Endothelial cell of umbilical vein (primary cell): ENCODE results near the gene EPS8. TPM values are rescaled to one million over a fixed set of nuclear protein-coding genes. Genes with fewer than 3 reads are reported as not detected.

Experiments
- BruUV-seq: library from RNA; stranded (reverse); fragments of 400-500 nt; replicated peaks from 2 replicates; lab custom pipeline; 2021; lab: Mats Ljungman, UMichigan
- CTCF ChIA-PET: fragments of 300-600, 350-600 bp; sonication (Branson Sonifier 250); formaldehyde crosslinking; loops from one replicate; lab custom pipeline; 2021; ENCODE audit warnings: antibody characterized with exemption, inconsistent platforms; lab: Charles Lee
- POLR2A ChIA-PET: fragments of 300-600, 350-600 bp; sonication (Branson Sonifier 250); formaldehyde crosslinking; loops from one replicate; lab custom pipeline; 2021; ENCODE audit warnings: antibody characterized with exemption, inconsistent platforms; lab: Charles Lee
- DNase-seq: peaks from one replicate; pipeline ENCODE4 v3.0.0-alpha.2; 2011; ENCODE audit warnings: low read depth, low spot score
- FAIRE-seq: peaks from 2 replicates; lab custom pipeline; 2011; peaks lifted over from hg19 to GRCh38; lab: Jason Lieb, UNC
- H2AFZ ChIP-seq: 2 replicates; pipeline ENCODE4 v1.6.0; 2012; ENCODE audit warnings: low read depth, low read length, control low read depth, inconsistent platforms
- H3K27ac ChIP-seq: 2 replicates; pipeline ENCODE4 v1.5.1; 2011; ENCODE audit warnings: low read depth, mild to moderate bottlenecking, control low read depth, low read length, moderate library complexity; ENCODE audit not compliant: insufficient read depth
- H3K27me3 ChIP-seq, 2 experiments: 2 replicates each; pipeline versions ENCODE4 v1.6.0 to v1.6.1; 2011; ENCODE audit warnings: low read length in 2 of 2, mixed read lengths in 1 of 2; ENCODE audit not compliant: control insufficient read depth in 2 of 2, insufficient read depth in 2 of 2
- H3K36me3 ChIP-seq, 2 experiments: 2 replicates in 1 of 2; 3 replicates in 1 of 2; pipeline ENCODE4 v1.5.1; 2011; ENCODE audit warnings: low read length in 2 of 2, mild to moderate bottlenecking in 1 of 2, moderate library complexity in 1 of 2; ENCODE audit not compliant: control insufficient read depth in 2 of 2, insufficient read depth in 2 of 2; ENCODE audit errors: extremely low read depth in 1 of 2
- H3K4me1 ChIP-seq: 3 replicates; pipeline ENCODE4 v1.5.1; 2011; ENCODE audit warnings: mild to moderate bottlenecking, low read length; ENCODE audit not compliant: control insufficient read depth, insufficient read depth; ENCODE audit errors: extremely low read depth
- H3K4me2 ChIP-seq: 2 replicates; pipeline ENCODE4 v1.6.1; 2011; ENCODE audit warnings: low read length, control low read depth, mixed read lengths; ENCODE audit not compliant: insufficient read depth
- H3K4me3 ChIP-seq, 3 experiments: fragments of 200-600 bp in 1 of 3; sonication (generic), shearing (Covaris generic) in 1 of 3; replicated peaks in 1 of 3; 2 replicates each; pipeline ENCODE4 v1.5.1; 2011 to 2016; ENCODE audit warnings: control low read depth in 3 of 3, low read length in 3 of 3, mild to moderate bottlenecking in 2 of 3, inconsistent platforms in 1 of 3, low read depth in 1 of 3, moderate library complexity in 1 of 3; ENCODE audit not compliant: insufficient read depth in 1 of 3
- H3K79me2 ChIP-seq: 2 replicates; pipeline ENCODE4 v1.6.0; 2012; ENCODE audit warnings: low read length, inconsistent platforms; ENCODE audit not compliant: control insufficient read depth, insufficient read depth
- H3K9ac ChIP-seq: replicated peaks from 2 replicates; pipeline ENCODE3; 2011; ENCODE audit warnings: low read length, control low read depth; ENCODE audit not compliant: insufficient read depth; ENCODE audit errors: extremely low read depth
- H3K9me1 ChIP-seq: replicated peaks from 3 replicates; pipeline ENCODE4 v1.6.0; 2011; ENCODE audit warnings: mild to moderate bottlenecking, low read length; ENCODE audit not compliant: control insufficient read depth, insufficient read depth; ENCODE audit errors: extremely low read depth
- H3K9me3 ChIP-seq: replicated peaks from 2 replicates; pipeline ENCODE4 v1.5.1; 2012; ENCODE audit warnings: low read length, inconsistent platforms; ENCODE audit not compliant: control insufficient read depth, insufficient read depth
- H4K20me1 ChIP-seq: replicated peaks from 2 replicates; pipeline ENCODE3; 2011; ENCODE audit warnings: mild to moderate bottlenecking, low read length; ENCODE audit not compliant: control insufficient read depth, insufficient read depth; ENCODE audit errors: extremely low read depth
- EZH2 ChIP-seq: IDR thresholded peaks from 2 replicates; pipeline ENCODE4 v1.6.1; 2012; ENCODE audit warnings: borderline replicate concordance, low read depth, mild to moderate bottlenecking, moderate library complexity, low read length, inconsistent platforms; ENCODE audit not compliant: severe bottlenecking
- FOS ChIP-seq: IDR thresholded peaks from 2 replicates; pipeline ENCODE4 v1.6.1; 2011; ENCODE audit warnings: mild to moderate bottlenecking, low read length, moderate library complexity, borderline replicate concordance; ENCODE audit not compliant: insufficient read depth
- GATA2 ChIP-seq: IDR thresholded peaks from 2 replicates; pipeline ENCODE4 v1.7.0; 2011; ENCODE audit warnings: low read depth, mild to moderate bottlenecking, moderate library complexity, mixed read lengths, low read length; ENCODE audit not compliant: insufficient read length, insufficient read depth
- JUN ChIP-seq: IDR thresholded peaks from 2 replicates; pipeline ENCODE4 v1.6.1; 2011; ENCODE audit warnings: borderline replicate concordance, low read depth; ENCODE audit not compliant: insufficient read length, insufficient read depth
- MAX ChIP-seq: IDR thresholded peaks from 2 replicates; pipeline ENCODE4 v1.6.1; 2011; ENCODE audit not compliant: insufficient read depth, insufficient read length
- MYC ChIP-seq: IDR thresholded peaks from one replicate; pipeline ENCODE4 v1.6.1; 2011; ENCODE audit warnings: mild to moderate bottlenecking, low read depth, low read length
- POLR2AphosphoS5 ChIP-seq: IDR thresholded peaks from 2 replicates; pipeline ENCODE4 v1.6.1; 2012; ENCODE audit warnings: low read depth, mild to moderate bottlenecking, control low read depth, low read length, moderate library complexity; ENCODE audit not compliant: insufficient read depth
- dilution Hi-C: fragments of 300-500 bp; cut with MboI; formaldehyde crosslinking; loops from one replicate; pipeline ENCODE4 v1.15.0; 2019; ENCODE audit warnings: low sequenced_read_pairs; ENCODE audit not compliant: extremely low pct_ligation_motif_present
- intact Hi-C: fragments of 100-400 bp; cut with micrococcal nuclease; formaldehyde crosslinking; loops from one replicate; pipeline ENCODE4 v1.10.0; 2022
- polyA plus RNA-seq, 4 experiments: library from polyadenylated mRNA; depleted of rRNA in 3 of 4; stranded (reverse) in 3 of 4; unstranded in 1 of 4; fragments of >200 nt; gene quantifications; 2 replicates each; pipeline versions ENCODE4 v1.2.1 to v1.2.3, GENCODE V29; 2011 to 2012; ENCODE audit warnings: missing spikeins in 1 of 4
- total RNA-seq: library from RNA; stranded (reverse); gene quantifications from 2 replicates; pipeline ENCODE4 v1.2.3, GENCODE V29; 2021
- TF ChIP-seq, protein P1 (sequence below), 2 donors: IDR thresholded peaks; 1 replicate in 1 of 2; 2 replicates in 1 of 2; pipeline ENCODE4 v1.5.1; 2011; ENCODE audit warnings: low read length in 2 of 2, mild to moderate bottlenecking in 2 of 2, moderate library complexity in 2 of 2, control low read depth in 1 of 2, inconsistent platforms in 1 of 2, low read depth in 1 of 2; ENCODE audit not compliant: insufficient read depth in 1 of 2; ENCODE audit errors: extremely low read depth in 1 of 2

The EPS8 gene
- total and polyA plus RNA-seq, 2 donors (not counting 3 experiments of a cell fraction or from before 2014, with no cell fraction given), result 8.4 to 11.9 TPM

GRCh38 chr12:15693228-15693911 lies 95.8 kb downstream of the EPS8 start:
- peaks cover 16% of the 10 kb centered on the region for H3K4me1 ChIP-seq
- no peak overlapping the region for H3K9ac ChIP-seq
- ChIA-PET CTCF (no interaction called here), POLR2A (no interaction called here)
- intact Hi-C loops, result no loop called here
- H3K9me3 ChIP-seq, result no peaks in the 10 kb centered on the region
- no peak overlapping the region for H3K4me3 ChIP-seq
- FAIRE-seq (no peak), DNase-seq (no peak)
- no peaks in the 10 kb centered on the region for H3K9me1 ChIP-seq
- no peak overlapping the region for H2AFZ ChIP-seq
- H3K27ac ChIP-seq, result no peak overlapping the region
- TF ChIP-seq POLR2AphosphoS5, result no peak
- no peak for TF ChIP-seq EZH2
- no peak for TF ChIP-seq FOS
- TF ChIP-seq JUN, result no peak
- no peak for TF ChIP-seq GATA2
- TF ChIP-seq, protein P1, sequence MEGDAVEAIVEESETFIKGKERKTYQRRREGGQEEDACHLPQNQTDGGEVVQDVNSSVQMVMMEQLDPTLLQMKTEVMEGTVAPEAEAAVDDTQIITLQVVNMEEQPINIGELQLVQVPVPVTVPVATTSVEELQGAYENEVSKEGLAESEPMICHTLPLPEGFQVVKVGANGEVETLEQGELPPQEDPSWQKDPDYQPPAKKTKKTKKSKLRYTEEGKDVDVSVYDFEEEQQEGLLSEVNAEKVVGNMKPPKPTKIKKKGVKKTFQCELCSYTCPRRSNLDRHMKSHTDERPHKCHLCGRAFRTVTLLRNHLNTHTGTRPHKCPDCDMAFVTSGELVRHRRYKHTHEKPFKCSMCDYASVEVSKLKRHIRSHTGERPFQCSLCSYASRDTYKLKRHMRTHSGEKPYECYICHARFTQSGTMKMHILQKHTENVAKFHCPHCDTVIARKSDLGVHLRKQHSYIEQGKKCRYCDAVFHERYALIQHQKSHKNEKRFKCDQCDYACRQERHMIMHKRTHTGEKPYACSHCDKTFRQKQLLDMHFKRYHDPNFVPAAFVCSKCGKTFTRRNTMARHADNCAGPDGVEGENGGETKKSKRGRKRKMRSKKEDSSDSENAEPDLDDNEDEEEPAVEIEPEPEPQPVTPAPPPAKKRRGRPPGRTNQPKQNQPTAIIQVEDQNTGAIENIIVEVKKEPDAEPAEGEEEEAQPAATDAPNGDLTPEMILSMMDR (IDR thresholded peaks at IDR 0.05; ENCODE audit: extremely low read depth in 1 of 2, insufficient read depth in 1 of 2, low read depth in 1 of 2, low read length in 2 of 2), result no peak
- no peak for TF ChIP-seq MAX
- TF ChIP-seq MYC, result no peak
- BruUV-seq, result no TSS peak
- no peak overlapping the region for H3K4me2 ChIP-seq
- H3K36me3 ChIP-seq, result no peaks in the 10 kb centered on the region
- H4K20me1 ChIP-seq, result no peaks in the 10 kb centered on the region
- no peaks in the 10 kb centered on the region for H3K27me3 ChIP-seq
- dilution Hi-C loops, result no loop called here
- H3K79me2 ChIP-seq, result no peaks in the 10 kb centered on the region
